Endothelial cell of umbilical vein (primary cell): ENCODE measurements around the gene FAM83E. TPM values are rescaled to one million over a fixed set of nuclear protein-coding genes. Genes with fewer than 3 reads are reported as not detected.

Experiments used
- BruUV-seq: library from RNA; stranded (reverse); fragments of 400-500 nt; replicated peaks from 2 replicates; lab custom pipeline; 2021; lab: Mats Ljungman, UMichigan
- CTCF ChIA-PET: fragments of 300-600, 350-600 bp; sonication (Branson Sonifier 250); formaldehyde crosslinking; loops from one replicate; lab custom pipeline; 2021; ENCODE audit warnings: antibody characterized with exemption, inconsistent platforms; lab: Charles Lee
- POLR2A ChIA-PET: fragments of 300-600, 350-600 bp; sonication (Branson Sonifier 250); formaldehyde crosslinking; loops from one replicate; lab custom pipeline; 2021; ENCODE audit warnings: antibody characterized with exemption, inconsistent platforms; lab: Charles Lee
- DNase-seq: peaks from one replicate; pipeline ENCODE4 v3.0.0-alpha.2; 2011; ENCODE audit warnings: low read depth, low spot score
- FAIRE-seq: peaks from 2 replicates; lab custom pipeline; 2011; peaks lifted over from hg19 to GRCh38; lab: Jason Lieb, UNC
- H2AFZ ChIP-seq: 2 replicates; pipeline ENCODE4 v1.6.0; 2012; ENCODE audit warnings: low read depth, low read length, control low read depth, inconsistent platforms
- H3K27ac ChIP-seq: 2 replicates; pipeline ENCODE4 v1.5.1; 2011; ENCODE audit warnings: low read depth, mild to moderate bottlenecking, control low read depth, low read length, moderate library complexity; ENCODE audit not compliant: insufficient read depth
- H3K27me3 ChIP-seq, 2 experiments: 2 replicates each; pipeline versions ENCODE4 v1.6.0 to v1.6.1; 2011; ENCODE audit warnings: low read length in 2 of 2, mixed read lengths in 1 of 2; ENCODE audit not compliant: control insufficient read depth in 2 of 2, insufficient read depth in 2 of 2
- H3K36me3 ChIP-seq, 2 experiments: 2 replicates in 1 of 2; 3 replicates in 1 of 2; pipeline ENCODE4 v1.5.1; 2011; ENCODE audit warnings: low read length in 2 of 2, mild to moderate bottlenecking in 1 of 2, moderate library complexity in 1 of 2; ENCODE audit not compliant: control insufficient read depth in 2 of 2, insufficient read depth in 2 of 2; ENCODE audit errors: extremely low read depth in 1 of 2
- H3K4me1 ChIP-seq: 3 replicates; pipeline ENCODE4 v1.5.1; 2011; ENCODE audit warnings: mild to moderate bottlenecking, low read length; ENCODE audit not compliant: control insufficient read depth, insufficient read depth; ENCODE audit errors: extremely low read depth
- H3K4me2 ChIP-seq: 2 replicates; pipeline ENCODE4 v1.6.1; 2011; ENCODE audit warnings: low read length, control low read depth, mixed read lengths; ENCODE audit not compliant: insufficient read depth
- H3K4me3 ChIP-seq, 3 experiments: fragments of 200-600 bp in 1 of 3; sonication (generic), shearing (Covaris generic) in 1 of 3; replicated peaks in 1 of 3; 2 replicates each; pipeline ENCODE4 v1.5.1; 2011 to 2016; ENCODE audit warnings: control low read depth in 3 of 3, low read length in 3 of 3, mild to moderate bottlenecking in 2 of 3, inconsistent platforms in 1 of 3, low read depth in 1 of 3, moderate library complexity in 1 of 3; ENCODE audit not compliant: insufficient read depth in 1 of 3
- H3K79me2 ChIP-seq: 2 replicates; pipeline ENCODE4 v1.6.0; 2012; ENCODE audit warnings: low read length, inconsistent platforms; ENCODE audit not compliant: control insufficient read depth, insufficient read depth
- H3K9ac ChIP-seq: replicated peaks from 2 replicates; pipeline ENCODE3; 2011; ENCODE audit warnings: low read length, control low read depth; ENCODE audit not compliant: insufficient read depth; ENCODE audit errors: extremely low read depth
- H3K9me1 ChIP-seq: replicated peaks from 3 replicates; pipeline ENCODE4 v1.6.0; 2011; ENCODE audit warnings: mild to moderate bottlenecking, low read length; ENCODE audit not compliant: control insufficient read depth, insufficient read depth; ENCODE audit errors: extremely low read depth
- H3K9me3 ChIP-seq: replicated peaks from 2 replicates; pipeline ENCODE4 v1.5.1; 2012; ENCODE audit warnings: low read length, inconsistent platforms; ENCODE audit not compliant: control insufficient read depth, insufficient read depth
- H4K20me1 ChIP-seq: replicated peaks from 2 replicates; pipeline ENCODE3; 2011; ENCODE audit warnings: mild to moderate bottlenecking, low read length; ENCODE audit not compliant: control insufficient read depth, insufficient read depth; ENCODE audit errors: extremely low read depth
- EZH2 ChIP-seq: IDR thresholded peaks from 2 replicates; pipeline ENCODE4 v1.6.1; 2012; ENCODE audit warnings: borderline replicate concordance, low read depth, mild to moderate bottlenecking, moderate library complexity, low read length, inconsistent platforms; ENCODE audit not compliant: severe bottlenecking
- FOS ChIP-seq: IDR thresholded peaks from 2 replicates; pipeline ENCODE4 v1.6.1; 2011; ENCODE audit warnings: mild to moderate bottlenecking, low read length, moderate library complexity, borderline replicate concordance; ENCODE audit not compliant: insufficient read depth
- GATA2 ChIP-seq: IDR thresholded peaks from 2 replicates; pipeline ENCODE4 v1.7.0; 2011; ENCODE audit warnings: low read depth, mild to moderate bottlenecking, moderate library complexity, mixed read lengths, low read length; ENCODE audit not compliant: insufficient read length, insufficient read depth
- JUN ChIP-seq: IDR thresholded peaks from 2 replicates; pipeline ENCODE4 v1.6.1; 2011; ENCODE audit warnings: borderline replicate concordance, low read depth; ENCODE audit not compliant: insufficient read length, insufficient read depth
- MYC ChIP-seq: IDR thresholded peaks from one replicate; pipeline ENCODE4 v1.6.1; 2011; ENCODE audit warnings: mild to moderate bottlenecking, low read depth, low read length
- POLR2A ChIP-seq: IDR thresholded peaks from 2 replicates; pipeline ENCODE4 v1.6.1; 2012; ENCODE audit warnings: low read depth, mild to moderate bottlenecking, control low read depth, low read length
- POLR2AphosphoS5 ChIP-seq: IDR thresholded peaks from 2 replicates; pipeline ENCODE4 v1.6.1; 2012; ENCODE audit warnings: low read depth, mild to moderate bottlenecking, control low read depth, low read length, moderate library complexity; ENCODE audit not compliant: insufficient read depth
- dilution Hi-C: fragments of 300-500 bp; cut with MboI; formaldehyde crosslinking; loops from one replicate; pipeline ENCODE4 v1.15.0; 2019; ENCODE audit warnings: low sequenced_read_pairs; ENCODE audit not compliant: extremely low pct_ligation_motif_present
- intact Hi-C: fragments of 100-400 bp; cut with micrococcal nuclease; formaldehyde crosslinking; loops from one replicate; pipeline ENCODE4 v1.10.0; 2022
- polyA plus RNA-seq, 4 experiments: library from polyadenylated mRNA; depleted of rRNA in 3 of 4; stranded (reverse) in 3 of 4; unstranded in 1 of 4; fragments of >200 nt; gene quantifications; 2 replicates each; pipeline versions ENCODE4 v1.2.1 to v1.2.3, GENCODE V29; 2011 to 2012; ENCODE audit warnings: missing spikeins in 1 of 4
- total RNA-seq: library from RNA; stranded (reverse); gene quantifications from 2 replicates; pipeline ENCODE4 v1.2.3, GENCODE V29; 2021
- TF ChIP-seq, protein P1 (sequence below), 2 donors: IDR thresholded peaks; 1 replicate in 1 of 2; 2 replicates in 1 of 2; pipeline ENCODE4 v1.5.1; 2011; ENCODE audit warnings: low read length in 2 of 2, mild to moderate bottlenecking in 2 of 2, moderate library complexity in 2 of 2, control low read depth in 1 of 2, inconsistent platforms in 1 of 2, low read depth in 1 of 2; ENCODE audit not compliant: insufficient read depth in 1 of 2; ENCODE audit errors: extremely low read depth in 1 of 2
- TF ChIP-seq, protein P2 (sequence below): IDR thresholded peaks from 2 replicates; pipeline ENCODE4 v1.6.1; 2011; ENCODE audit not compliant: insufficient read depth, insufficient read length

Gene FAM83E
- total and polyA plus RNA-seq, 2 donors (not counting 3 experiments of a cell fraction or from before 2014, with no cell fraction given) = 0.04 to 1.7 TPM

DNA sequence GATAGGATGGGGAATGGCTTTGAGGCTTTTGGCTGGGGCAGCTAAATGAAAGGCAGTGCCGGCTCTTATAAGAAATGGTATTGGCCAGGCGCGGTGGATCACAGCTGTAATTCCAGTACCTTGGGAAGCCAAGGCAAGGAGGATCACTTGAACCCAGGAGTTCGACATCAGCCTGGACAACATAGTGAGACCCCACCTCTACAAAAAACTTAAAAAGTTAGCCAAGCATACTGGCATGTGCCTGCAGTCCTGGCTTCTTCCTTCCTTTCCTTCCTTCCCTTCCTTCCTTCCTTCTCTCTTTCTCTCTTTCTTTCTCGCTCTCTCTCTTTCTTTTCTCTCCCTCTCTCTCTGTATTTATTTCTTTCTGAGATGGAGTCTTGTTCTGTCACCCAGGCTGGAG is 28.0 kb upstream of the FAM83E start:
- ChIA-PET POLR2A (no interaction called here), CTCF (no interaction called here)
- H3K9ac ChIP-seq = no peak overlapping the region
- H3K27me3 ChIP-seq = peaks cover 2% of the 10 kb centered on the region in 2 experiments
- FAIRE-seq = no peak
- H3K79me2 ChIP-seq = no peaks in the 10 kb centered on the region
- no peak for DNase-seq
- intact Hi-C loops (no loop called here), dilution Hi-C loops (no loop called here)
- no peak for TF ChIP-seq POLR2AphosphoS5
- TF ChIP-seq POLR2A = no peak
- TF ChIP-seq, protein P1, sequence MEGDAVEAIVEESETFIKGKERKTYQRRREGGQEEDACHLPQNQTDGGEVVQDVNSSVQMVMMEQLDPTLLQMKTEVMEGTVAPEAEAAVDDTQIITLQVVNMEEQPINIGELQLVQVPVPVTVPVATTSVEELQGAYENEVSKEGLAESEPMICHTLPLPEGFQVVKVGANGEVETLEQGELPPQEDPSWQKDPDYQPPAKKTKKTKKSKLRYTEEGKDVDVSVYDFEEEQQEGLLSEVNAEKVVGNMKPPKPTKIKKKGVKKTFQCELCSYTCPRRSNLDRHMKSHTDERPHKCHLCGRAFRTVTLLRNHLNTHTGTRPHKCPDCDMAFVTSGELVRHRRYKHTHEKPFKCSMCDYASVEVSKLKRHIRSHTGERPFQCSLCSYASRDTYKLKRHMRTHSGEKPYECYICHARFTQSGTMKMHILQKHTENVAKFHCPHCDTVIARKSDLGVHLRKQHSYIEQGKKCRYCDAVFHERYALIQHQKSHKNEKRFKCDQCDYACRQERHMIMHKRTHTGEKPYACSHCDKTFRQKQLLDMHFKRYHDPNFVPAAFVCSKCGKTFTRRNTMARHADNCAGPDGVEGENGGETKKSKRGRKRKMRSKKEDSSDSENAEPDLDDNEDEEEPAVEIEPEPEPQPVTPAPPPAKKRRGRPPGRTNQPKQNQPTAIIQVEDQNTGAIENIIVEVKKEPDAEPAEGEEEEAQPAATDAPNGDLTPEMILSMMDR (IDR thresholded peaks at IDR 0.05; ENCODE audit: extremely low read depth in 1 of 2, insufficient read depth in 1 of 2, low read depth in 1 of 2, low read length in 2 of 2) = no peak
- TF ChIP-seq FOS = no peak
- TF ChIP-seq GATA2 = no peak
- no peak for TF ChIP-seq EZH2
- TF ChIP-seq, protein P2, sequence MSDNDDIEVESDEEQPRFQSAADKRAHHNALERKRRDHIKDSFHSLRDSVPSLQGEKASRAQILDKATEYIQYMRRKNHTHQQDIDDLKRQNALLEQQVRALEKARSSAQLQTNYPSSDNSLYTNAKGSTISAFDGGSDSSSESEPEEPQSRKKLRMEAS = no peak
- TF ChIP-seq JUN = no peak
- no peak for TF ChIP-seq MYC
- no peak overlapping the region for H3K4me2 ChIP-seq
- no peak overlapping the region for H2AFZ ChIP-seq
- no peaks in the 10 kb centered on the region for H3K36me3 ChIP-seq
- no peaks in the 10 kb centered on the region for H3K9me1 ChIP-seq
- no peaks in the 10 kb centered on the region for H4K20me1 ChIP-seq
- H3K27ac ChIP-seq = no peak overlapping the region
- no peaks in the 10 kb centered on the region for H3K9me3 ChIP-seq
- no TSS peak for BruUV-seq
- H3K4me1 ChIP-seq = peaks cover 9% of the 10 kb centered on the region
- H3K4me3 ChIP-seq = no peak overlapping the region
